GM12878 (cell line): ENCODE data around the gene KRTAP10-9. TPM values are rescaled to one million over a fixed set of nuclear protein-coding genes. Genes with fewer than 3 reads are reported as not detected.

Source experiments
- ATAC-seq: fragments of 200-7000 bp; cut with Tn5 transposase; 3 replicates; pipeline ENCODE4 v1.9.1; 2020; ENCODE audit warnings: mild to moderate bottlenecking, moderate library complexity
- BruUV-seq: library from RNA; stranded (reverse); fragments of 400-500 nt; replicated peaks from 2 replicates; lab custom pipeline; 2021; lab: Mats Ljungman, UMichigan
- CTCF ChIA-PET: fragments of 300-600 bp; sonication (Branson Sonifier 250); formaldehyde crosslinking; extraction: SDS; loops from one replicate; lab custom pipeline; 2021; ENCODE audit warnings: inconsistent platforms; lab: Yijun Ruan, JAX
- POLR2A ChIA-PET: fragments of 350-600 bp; formaldehyde crosslinking; extraction: SDS; loops from one replicate; lab custom pipeline; 2021; ENCODE audit warnings: inconsistent platforms; lab: Charles Lee
- RAD21 ChIA-PET: fragments of 300-600 bp; sonication (Branson Sonifier 250); formaldehyde crosslinking; loops from one replicate; lab custom pipeline; 2023; ENCODE audit warnings: antibody characterized with exemption; ENCODE audit not compliant: unreplicated experiment; lab: Charles Lee
- SMC1A ChIA-PET: fragments of 300-600 bp; sonication (Branson Sonifier 250); formaldehyde crosslinking; loops from one replicate; lab custom pipeline; 2023; ENCODE audit not compliant: unreplicated experiment, uncharacterized antibody; lab: Charles Lee
- DNase-seq: peaks from one replicate; pipeline ENCODE4 v3.0.0-alpha.2; 2011; ENCODE audit warnings: low read depth, low spot score
- FAIRE-seq: peaks from 3 replicates; lab custom pipeline; 2011; peaks lifted over from hg19 to GRCh38; lab: Jason Lieb, UNC
- H2AFZ ChIP-seq: 2 replicates; pipeline ENCODE4 v1.6.0; 2011; ENCODE audit warnings: low read depth, low read length, control low read depth; ENCODE audit not compliant: control insufficient read depth
- H3K27ac ChIP-seq: 2 replicates; pipeline ENCODE4 v1.5.1; 2011; ENCODE audit warnings: control low read depth; ENCODE audit not compliant: control insufficient read depth, insufficient read depth
- H3K27me3 ChIP-seq, 2 experiments: replicated peaks in 1 of 2; 2 replicates each; pipeline versions ENCODE4 v1.6.0 to v1.6.1; 2011; ENCODE audit warnings: low read length in 1 of 2; ENCODE audit not compliant: control insufficient read depth in 2 of 2, insufficient read depth in 2 of 2
- H3K36me3 ChIP-seq, 2 experiments: 2 replicates each; pipeline ENCODE4 v1.5.1; 2011; ENCODE audit warnings: low read length in 1 of 2; ENCODE audit not compliant: control insufficient read depth in 2 of 2, insufficient read depth in 2 of 2
- H3K4me1 ChIP-seq: 2 replicates; pipeline ENCODE4 v1.6.1; 2011; ENCODE audit warnings: mild to moderate bottlenecking, low read length, moderate library complexity, mixed read lengths; ENCODE audit not compliant: control insufficient read depth, insufficient read depth
- H3K4me2 ChIP-seq: 2 replicates; pipeline ENCODE4 v1.6.0; 2011; ENCODE audit warnings: control low read depth; ENCODE audit not compliant: control insufficient read depth, insufficient read depth
- H3K4me3 ChIP-seq: fragments of 200-600 bp; sonication (generic); 2 replicates; pipeline ENCODE4 v1.5.1; 2016
- H3K79me2 ChIP-seq: 2 replicates; pipeline ENCODE4 v1.6.0; 2011; ENCODE audit warnings: low read length; ENCODE audit not compliant: control insufficient read depth, insufficient read depth
- H3K9ac ChIP-seq: 2 replicates; pipeline ENCODE4 v1.8.0; 2011; ENCODE audit warnings: low read length, control low read depth, mixed read lengths; ENCODE audit not compliant: control insufficient read depth, insufficient read depth
- H3K9me3 ChIP-seq: replicated peaks from 3 replicates; pipeline ENCODE4 v1.5.1; 2011; ENCODE audit warnings: mild to moderate bottlenecking, low read length; ENCODE audit not compliant: control insufficient read depth, insufficient read depth
- H4K20me1 ChIP-seq: 2 replicates; pipeline ENCODE4 v1.6.0; 2011; ENCODE audit not compliant: control insufficient read depth, insufficient read depth
- CEBPB ChIP-seq, 2 experiments: fragments of 150-350 bp in 1 of 2; IDR thresholded peaks; 2 replicates each; pipeline ENCODE4 v1.6.1; 2012 to 2014; ENCODE audit warnings: low read depth in 2 of 2, low read length in 2 of 2, borderline replicate concordance in 1 of 2, inconsistent platforms in 1 of 2
- CREB1 ChIP-seq: IDR thresholded peaks from 2 replicates; pipeline ENCODE4 v1.6.1; 2012; ENCODE audit warnings: low read depth, mild to moderate bottlenecking, inconsistent platforms
- EZH2 ChIP-seq: IDR thresholded peaks from 2 replicates; pipeline ENCODE4 v1.6.1; 2012; ENCODE audit warnings: low read depth, mild to moderate bottlenecking, control low read depth, inconsistent platforms, low read length, borderline replicate concordance; ENCODE audit not compliant: control insufficient read depth
- FOS ChIP-seq: IDR thresholded peaks from 3 replicates; pipeline ENCODE4 v1.6.1; 2011; ENCODE audit warnings: borderline replicate concordance; ENCODE audit not compliant: insufficient read length; ENCODE audit errors: extremely low read depth
- MTA2 ChIP-seq: fragments of 450-650 bp; IDR thresholded peaks from 2 replicates; pipeline ENCODE4 v1.6.1; 2016; ENCODE audit warnings: low read depth, mild to moderate bottlenecking, moderate library complexity
- PAX5 ChIP-seq: IDR thresholded peaks from 2 replicates; pipeline ENCODE4 v1.6.1; 2011; ENCODE audit warnings: low read depth, low read length, borderline replicate concordance
- POLR2AphosphoS2 ChIP-seq: IDR thresholded peaks from 2 replicates; pipeline ENCODE4 v1.6.1; 2011; ENCODE audit warnings: low read depth, mild to moderate bottlenecking, low read length, improper control_type of control experiment, moderate library complexity
- RBBP5 ChIP-seq: fragments of 200-600 bp; sonication (generic); conservative IDR thresholded peaks from 2 replicates; pipeline ENCODE4 v1.6.1; 2016
- SIN3A ChIP-seq: IDR thresholded peaks from 2 replicates; pipeline ENCODE4 v1.6.1; 2012; ENCODE audit warnings: low read depth, low read length, improper control_type of control experiment
- SKIL ChIP-seq: fragments of 450-650 bp; IDR thresholded peaks from 2 replicates; pipeline ENCODE4 v1.6.1; 2017; ENCODE audit warnings: mild to moderate bottlenecking, low read depth, inconsistent platforms; ENCODE audit not compliant: poor library complexity, severe bottlenecking
- SP1 ChIP-seq: IDR thresholded peaks from one replicate; pipeline ENCODE4 v1.6.1; 2011; ENCODE audit warnings: low read depth, low read length
- SPI1 ChIP-seq: IDR thresholded peaks from 2 replicates; pipeline ENCODE4 v1.6.1; 2011; ENCODE audit warnings: low read depth, mild to moderate bottlenecking, low read length, moderate library complexity, borderline replicate concordance; ENCODE audit not compliant: insufficient read depth
- WGBS: methylation state at CpG from one replicate; pipeline ENCODE4 v1.1.6; 2016; ENCODE audit warnings: low lambda C conversion rate; ENCODE audit not compliant: insufficient replicate concordance, insufficient coverage; ENCODE audit errors: missing lambda C conversion rate; 5-methylcytosine and 5-hydroxymethylcytosine counted together
- in situ Hi-C: fragments of 300-500 bp; cut with MboI; formaldehyde crosslinking; loops from 9 replicates; pipeline ENCODE4 v1.14.3; 2018; ENCODE audit warnings: mixed read lengths
- intact Hi-C: fragments of 100-400 bp; cut with micrococcal nuclease; formaldehyde crosslinking; loops from one replicate; pipeline ENCODE4 v1.14.2; 2022; ENCODE audit not compliant: unreplicated experiment
- polyA plus RNA-seq, 11 experiments: library from polyadenylated mRNA; depleted of rRNA in 4 of 11; unstranded in 6 of 11; stranded (reverse) in 5 of 11; fragments of >200 nt; fragmentation: Nextera tagmentation in 4 of 11; fragmentation: Illumina TruSeq in 1 of 11; extraction: Ambion mirVana in 4 of 11; extraction: Trizol in 1 of 11; gene quantifications; 1 replicate in 1 of 11; 2 replicates in 10 of 11; pipeline versions ENCODE4 v1.2.1 to v1.2.3, GENCODE V29; 2011 to 2016; ENCODE audit warnings: inconsistent platforms in 2 of 11, missing spikeins in 2 of 11, low read depth in 1 of 11
- total RNA-seq, 4 experiments: library from RNA; depleted of rRNA in 3 of 4; stranded (reverse); fragments of >200 nt in 3 of 4; fragmentation: Illumina TruSeq in 1 of 4; extraction: Trizol in 1 of 4; gene quantifications; 2 replicates each; pipeline versions ENCODE4 v1.2.1 to v1.2.3, GENCODE V29; 2013 to 2021

Gene KRTAP10-9
- total and polyA plus RNA-seq, 10 of the 15 experiments (the other 5 are each of a cell fraction or from before 2014, with no cell fraction given) = not detected

GRCh38 chr21:44618909-44619308 is 8.0 kb upstream of the KRTAP10-9 start (continued):
- TF ChIP-seq SKIL = no peak
- no peak for TF ChIP-seq CEBPB (IDR thresholded peaks at IDR 0.05; ENCODE audit: borderline replicate concordance in 1 of 2, low read depth in 2 of 2, low read length in 2 of 2)

GRCh38 chr21:44619886-44620285 is 7.0 kb upstream of the KRTAP10-9 start:
- no peaks in the 10 kb centered on the region for H3K79me2 ChIP-seq
- ATAC-seq (no peak), FAIRE-seq (no peak), DNase-seq (no peak)
- H2AFZ ChIP-seq = no peak overlapping the region
- BruUV-seq = no TSS peak
- H3K4me3 ChIP-seq = no peak overlapping the region
- H3K27ac ChIP-seq = no peak overlapping the region
- ChIA-PET CTCF (no interaction called here), RAD21 (interaction anchor here (1.3 kb wide), 1 partner anchor 123 kb away, joined by 3 read pairs; no protein-coding TSS in a partner anchor), SMC1A (no interaction called here), POLR2A (no interaction called here)
- TF ChIP-seq FOS = no peak
- no peak for TF ChIP-seq RBBP5
- no peak for TF ChIP-seq CREB1
- no peak for TF ChIP-seq SPI1
- TF ChIP-seq SIN3A = no peak
- TF ChIP-seq MTA2 = no peak
- TF ChIP-seq SP1 = no peak
- TF ChIP-seq CEBPB (IDR thresholded peaks at IDR 0.05; ENCODE audit: borderline replicate concordance in 1 of 2, low read depth in 2 of 2, low read length in 2 of 2) = no peak
- TF ChIP-seq EZH2 = no peak
- TF ChIP-seq PAX5 = no peak
- no peak for TF ChIP-seq POLR2AphosphoS2
- H4K20me1 ChIP-seq = no peaks in the 10 kb centered on the region
- H3K9ac ChIP-seq = no peak overlapping the region
- whole genome bisulfite sequencing = 48% methylated on average over 6 of the region's 6 CpGs
- H3K4me1 ChIP-seq = no peaks in the 10 kb centered on the region
- intact Hi-C loops (no loop called here), in situ Hi-C loops (no loop called here)
- no peaks in the 10 kb centered on the region for H3K36me3 ChIP-seq
- no peak overlapping the region for H3K4me2 ChIP-seq
- no peaks in the 10 kb centered on the region for H3K27me3 ChIP-seq
- H3K9me3 ChIP-seq = peaks cover 1% of the 10 kb centered on the region; the same call in 1 of the 3 replicates
